Ecto neural progenitor cell (in vitro differentiated cells): ENCODE results near the gene RNF151.

ENCODE experiments used
- DNase-seq: peaks from one replicate; pipeline ENCODE4 v3.0.0-alpha.2; 2018; ENCODE audit warnings: low spot score

Gene RNF151

GRCh38 chr16:1976951-1977874 is 10.6 kb downstream of the RNF151 start:
- no peak for DNase-seq

GRCh38 chr16:1977875-1978268 is 11.2 kb downstream of the RNF151 start:
- DNase-seq: no peak

GRCh38 chr16:1978476-1979120 is 11.9 kb downstream of the RNF151 start:
- no peak for DNase-seq

GRCh38 chr16:1979271-1980029 is 12.8 kb downstream of the RNF151 start:
- DNase-seq: peak; percentile 64

GRCh38 chr16:1980030-1980769 is 13.5 kb downstream of the RNF151 start:
- DNase-seq: no peak

GRCh38 chr16:1980770-1981087 is 14.1 kb downstream of the RNF151 start:
- no peak for DNase-seq

GRCh38 chr16:1981398-1981836 is 14.8 kb downstream of the RNF151 start, which contains the start of gene NOXO1:
Gene NOXO1, minus strand, starts transcription at chr16:1981469. Its CDS starts 290 bp downstream, at chr16:1981179.
- no peak for DNase-seq

GRCh38 chr16:1982013-1982433 is 15.4 kb downstream of the RNF151 start:
- DNase-seq: no peak

GRCh38 chr16:1982991-1983543 is 16.4 kb downstream of the RNF151 start:
- DNase-seq: no peak

- DNase-seq: peak; percentile 98
Observed at GRCh38 chr16:1983544-1984346, 17.1 kb downstream of the RNF151 start, which contains the start of gene GFER. Gene GFER, plus strand, starts transcription at chr16:1984193. Its CDS starts 26 bp downstream, at chr16:1984219.

- DNase-seq: peak; percentile 72
Observed at GRCh38 chr16:1984347-1985225, 17.9 kb downstream of the RNF151 start.

GRCh38 chr16:1985466-1986150 is 19.0 kb downstream of the RNF151 start:
- no peak for DNase-seq

GRCh38 chr16:1987198-1987597 is 20.5 kb downstream of the RNF151 start:
- no peak for DNase-seq

GRCh38 chr16:1989209-1990100 is 22.8 kb downstream of the RNF151 start, which contains the start of gene SYNGR3:
Gene SYNGR3, plus strand, starts transcription at chr16:1989970. Its CDS starts 133 bp downstream, at chr16:1990103.
- DNase-seq: no peak

- no peak for DNase-seq
Observed at GRCh38 chr16:1990101-1990350, 23.4 kb downstream of the RNF151 start.

GRCh38 chr16:1990351-1991134 is 23.9 kb downstream of the RNF151 start:
- DNase-seq: peak; percentile 69

GRCh38 chr16:1991135-1991551 is 24.5 kb downstream of the RNF151 start:
- no peak for DNase-seq
